Rectal smooth muscle tissue (tissue), 1 donor: ENCODE results near the gene COL4A4.

Experiments
- H3K27ac ChIP-seq: one replicate; pipeline ENCODE4 v1.7.0; 2013; ENCODE audit warnings: low read depth, low read length, inconsistent platforms
- H3K27me3 ChIP-seq: one replicate; pipeline ENCODE4 v1.7.0; 2013; ENCODE audit warnings: low read length; ENCODE audit not compliant: control insufficient read depth, insufficient read depth
- H3K36me3 ChIP-seq: one replicate; pipeline ENCODE4 v1.7.0; 2013; ENCODE audit warnings: low read length; ENCODE audit not compliant: control insufficient read depth, insufficient read depth
- H3K4me1 ChIP-seq: one replicate; pipeline ENCODE4 v1.7.0; 2013; ENCODE audit warnings: low read length; ENCODE audit not compliant: control insufficient read depth, insufficient read depth
- H3K4me3 ChIP-seq: one replicate; pipeline ENCODE4 v1.7.0; 2013; ENCODE audit warnings: low read length
- H3K9ac ChIP-seq: one replicate; pipeline ENCODE4 v1.7.0; 2013; ENCODE audit warnings: low read length

Gene COL4A4

DNA sequence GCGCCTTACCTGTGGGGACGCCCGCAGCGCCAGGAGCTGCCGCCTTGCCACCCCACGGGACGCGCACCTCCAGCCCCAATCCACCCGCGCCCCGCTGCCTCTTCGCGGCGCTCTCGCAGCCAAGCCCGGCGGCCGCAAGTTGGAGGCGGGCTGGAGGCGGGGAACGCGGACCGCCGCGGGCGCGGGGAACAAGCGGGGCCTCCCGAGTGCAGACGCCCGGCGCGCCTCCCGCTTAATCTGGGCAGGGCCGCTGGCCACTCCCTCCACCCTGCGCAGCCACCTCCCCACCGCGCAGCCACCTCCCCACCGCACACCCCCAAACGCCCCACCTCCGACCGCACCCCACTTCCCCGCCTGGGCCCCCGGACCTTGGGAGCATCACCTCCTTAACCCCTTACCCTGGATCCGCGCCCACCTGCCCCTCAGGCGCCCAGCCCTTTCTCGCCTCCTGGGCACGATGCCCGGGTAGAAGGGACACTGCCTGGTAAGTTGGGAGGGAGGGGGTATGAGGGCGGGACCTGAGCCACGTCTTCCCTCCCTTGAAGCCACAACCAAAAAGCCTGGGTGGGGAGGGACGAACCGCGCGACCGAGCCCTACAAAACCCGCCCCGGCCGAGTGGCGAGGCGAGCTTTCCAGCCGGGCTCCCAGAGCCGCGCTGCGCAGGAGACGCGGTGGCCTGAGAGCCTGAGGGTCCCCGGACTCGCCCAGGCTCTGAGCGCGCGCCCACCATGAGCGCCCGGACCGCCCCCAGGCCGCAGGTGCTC, at the start of gene COL4A4, which contains the start of gene COL4A3:
TSS of gene COL4A4 (minus strand) at position 208 of the 765 bp plus-strand sequence. CDS start 16,722 bp downstream, outside the sequence.
TSS of gene COL4A3 (plus strand) at position 627 of the 765 bp plus-strand sequence. CDS start at position 730, 103 bp downstream.
- peaks cover 3% of the 10 kb centered on the region for H3K27me3 ChIP-seq
- peak within 1 kb of the TSS; percentile 53 for H3K4me3 ChIP-seq
- H3K27ac ChIP-seq, result no peak within 1 kb of the TSS
- no peak within 1 kb of the TSS for H3K9ac ChIP-seq
- H3K4me1 ChIP-seq, result no peaks in the 10 kb centered on the region
- H3K36me3 ChIP-seq, result no peaks in the 10 kb centered on the region

DNA sequence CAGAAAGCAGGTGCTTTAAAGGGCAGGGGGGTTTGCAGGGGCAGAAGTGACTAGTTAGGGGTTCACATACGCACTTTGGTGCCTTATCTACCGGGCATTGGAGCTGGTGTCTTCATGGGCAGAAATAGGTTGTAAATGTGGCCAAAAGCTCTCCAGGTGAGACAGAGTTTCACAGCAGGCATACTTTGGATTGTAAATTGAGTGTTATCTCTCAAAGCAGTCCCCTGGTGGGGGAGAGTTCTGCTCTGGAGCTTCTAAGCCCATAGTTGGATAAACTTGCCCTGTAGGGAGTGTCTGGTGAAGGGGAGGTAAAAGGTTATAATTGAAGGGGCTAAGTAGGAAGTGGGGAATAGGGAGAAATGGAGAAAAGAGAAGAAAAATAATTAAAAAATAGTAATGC, 43.6 kb upstream of the COL4A4 start:
- Histone ChIP-seq H3K4me3 (no peak overlapping the region), H3K9ac (no peak overlapping the region), H3K27ac (no peak overlapping the region), H3K36me3 (no peaks in the 10 kb centered on the region), H3K27me3 (no peaks in the 10 kb centered on the region), H3K4me1 (no peaks in the 10 kb centered on the region)

- no peak overlapping the region for H3K27ac ChIP-seq
- no peak overlapping the region for H3K9ac ChIP-seq
- no peaks in the 10 kb centered on the region for H3K36me3 ChIP-seq
- H3K4me1 ChIP-seq, result no peaks in the 10 kb centered on the region
- H3K27me3 ChIP-seq, result no peaks in the 10 kb centered on the region
- no peak overlapping the region for H3K4me3 ChIP-seq
Measured at GRCh38 chr2:227206406-227206805, 42.4 kb upstream of the COL4A4 start.

- no peaks in the 10 kb centered on the region for H3K4me1 ChIP-seq
- H3K27me3 ChIP-seq, result no peaks in the 10 kb centered on the region
- no peaks in the 10 kb centered on the region for H3K36me3 ChIP-seq
- H3K27ac ChIP-seq, result no peak overlapping the region
- no peak overlapping the region for H3K9ac ChIP-seq
- no peak overlapping the region for H3K4me3 ChIP-seq
Measured at GRCh38 chr2:227205701-227206100, 41.7 kb upstream of the COL4A4 start.

GRCh38 chr2:227204452-227204851, 40.4 kb upstream of the COL4A4 start:
- H3K27ac ChIP-seq, result no peak overlapping the region
- H3K4me1 ChIP-seq, result no peaks in the 10 kb centered on the region
- H3K36me3 ChIP-seq, result no peaks in the 10 kb centered on the region
- no peaks in the 10 kb centered on the region for H3K27me3 ChIP-seq
- no peak overlapping the region for H3K4me3 ChIP-seq
- H3K9ac ChIP-seq, result no peak overlapping the region

- no peak overlapping the region for H3K9ac ChIP-seq
- H3K36me3 ChIP-seq, result no peaks in the 10 kb centered on the region
- no peaks in the 10 kb centered on the region for H3K4me1 ChIP-seq
- H3K27ac ChIP-seq, result no peak overlapping the region
- no peaks in the 10 kb centered on the region for H3K27me3 ChIP-seq
- H3K4me3 ChIP-seq, result no peak overlapping the region
Measured at GRCh38 chr2:227201771-227202170, 37.8 kb upstream of the COL4A4 start.

DNA sequence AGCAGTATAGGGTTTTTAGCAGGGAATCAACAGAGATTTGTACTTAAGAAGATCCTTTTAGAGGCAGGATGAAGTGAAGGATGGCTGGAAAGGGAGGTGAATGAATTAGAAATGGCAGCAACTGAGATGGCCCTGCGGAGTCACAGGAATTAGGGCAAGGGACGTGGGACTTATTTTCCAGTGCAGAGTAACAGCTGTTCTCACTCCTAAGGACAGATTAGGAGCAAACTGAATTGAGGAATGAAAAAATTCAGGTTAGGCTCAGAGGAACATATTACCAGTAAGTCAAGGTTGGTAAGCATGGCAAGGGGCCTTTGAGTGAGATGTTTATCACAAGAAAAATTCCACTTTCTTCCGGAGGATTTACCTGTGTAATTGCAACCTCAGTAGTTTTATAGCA, 34.9 kb upstream of the COL4A4 start:
- Histone ChIP-seq H3K4me1 (no peaks in the 10 kb centered on the region), H3K4me3 (no peak overlapping the region), H3K27me3 (no peaks in the 10 kb centered on the region), H3K9ac (no peak overlapping the region), H3K27ac (no peak overlapping the region), H3K36me3 (no peaks in the 10 kb centered on the region)

- Histone ChIP-seq H3K36me3 (no peaks in the 10 kb centered on the region), H3K4me1 (no peaks in the 10 kb centered on the region), H3K27me3 (no peaks in the 10 kb centered on the region), H3K4me3 (no peak overlapping the region), H3K27ac (no peak overlapping the region), H3K9ac (no peak overlapping the region)
Measured at GRCh38 chr2:227194219-227194618, 30.2 kb upstream of the COL4A4 start.

DNA sequence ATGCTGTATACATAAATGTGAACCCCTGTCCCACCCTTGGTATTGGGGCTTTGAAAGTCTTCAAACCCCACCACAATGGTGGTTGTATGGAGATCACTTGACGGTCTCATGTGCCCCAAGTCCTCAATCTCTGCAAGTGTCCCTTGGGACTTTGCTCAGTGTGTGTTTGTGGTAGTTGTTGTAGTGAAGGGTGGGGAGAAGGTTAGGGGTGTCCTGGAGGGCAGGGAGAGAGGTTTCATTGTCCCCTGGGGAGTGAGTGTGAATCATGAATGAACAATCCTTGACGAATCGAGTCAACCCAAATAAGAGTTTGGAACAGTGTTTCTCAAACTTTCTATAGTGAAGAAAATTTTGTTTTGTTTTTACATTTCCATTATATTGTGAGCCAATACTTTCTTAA, 28.5 kb upstream of the COL4A4 start:
- Histone ChIP-seq H3K4me3 (no peak overlapping the region), H3K4me1 (no peaks in the 10 kb centered on the region), H3K27me3 (no peaks in the 10 kb centered on the region), H3K36me3 (no peaks in the 10 kb centered on the region), H3K9ac (no peak overlapping the region), H3K27ac (no peak overlapping the region)

- H3K4me1 ChIP-seq, result no peaks in the 10 kb centered on the region
Measured at GRCh38 chr2:227191367-227191766, 27.4 kb upstream of the COL4A4 start.

DNA sequence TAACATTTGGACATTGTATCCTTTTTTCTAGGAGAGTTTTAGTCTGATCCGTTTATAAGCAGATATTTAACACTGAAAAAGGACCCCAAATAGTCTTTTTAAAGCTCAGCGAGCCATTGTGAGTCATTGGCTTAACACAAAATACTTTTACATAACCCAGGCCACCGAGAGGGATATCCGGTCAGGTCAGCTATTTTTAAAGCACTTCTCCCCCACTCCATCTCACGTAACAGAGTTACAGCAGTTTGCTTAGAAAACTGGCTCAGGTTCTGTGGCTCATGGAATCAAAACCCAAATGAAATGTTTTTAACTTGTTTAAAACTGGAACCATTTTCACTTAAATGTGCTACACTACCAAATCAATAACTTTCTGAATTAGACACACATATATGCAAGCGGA, 24.3 kb upstream of the COL4A4 start:
- Histone ChIP-seq H3K4me3 (no peak overlapping the region), H3K9ac (no peak overlapping the region), H3K27ac (no peak overlapping the region), H3K4me1 (no peaks in the 10 kb centered on the region), H3K27me3 (no peaks in the 10 kb centered on the region), H3K36me3 (no peaks in the 10 kb centered on the region)

More at GRCh38 chr2:227191367-227191766, 27.4 kb upstream of the COL4A4 start:
- no peaks in the 10 kb centered on the region for H3K36me3 ChIP-seq
- no peak overlapping the region for H3K4me3 ChIP-seq
- H3K27me3 ChIP-seq, result no peaks in the 10 kb centered on the region
- H3K27ac ChIP-seq, result no peak overlapping the region
- H3K9ac ChIP-seq, result no peak overlapping the region

GRCh38 chr2:227186751-227187150, 22.7 kb upstream of the COL4A4 start:
- H3K9ac ChIP-seq, result no peak overlapping the region
- no peak overlapping the region for H3K27ac ChIP-seq
- H3K36me3 ChIP-seq, result no peaks in the 10 kb centered on the region
- no peaks in the 10 kb centered on the region for H3K27me3 ChIP-seq
- no peaks in the 10 kb centered on the region for H3K4me1 ChIP-seq
- no peak overlapping the region for H3K4me3 ChIP-seq

DNA sequence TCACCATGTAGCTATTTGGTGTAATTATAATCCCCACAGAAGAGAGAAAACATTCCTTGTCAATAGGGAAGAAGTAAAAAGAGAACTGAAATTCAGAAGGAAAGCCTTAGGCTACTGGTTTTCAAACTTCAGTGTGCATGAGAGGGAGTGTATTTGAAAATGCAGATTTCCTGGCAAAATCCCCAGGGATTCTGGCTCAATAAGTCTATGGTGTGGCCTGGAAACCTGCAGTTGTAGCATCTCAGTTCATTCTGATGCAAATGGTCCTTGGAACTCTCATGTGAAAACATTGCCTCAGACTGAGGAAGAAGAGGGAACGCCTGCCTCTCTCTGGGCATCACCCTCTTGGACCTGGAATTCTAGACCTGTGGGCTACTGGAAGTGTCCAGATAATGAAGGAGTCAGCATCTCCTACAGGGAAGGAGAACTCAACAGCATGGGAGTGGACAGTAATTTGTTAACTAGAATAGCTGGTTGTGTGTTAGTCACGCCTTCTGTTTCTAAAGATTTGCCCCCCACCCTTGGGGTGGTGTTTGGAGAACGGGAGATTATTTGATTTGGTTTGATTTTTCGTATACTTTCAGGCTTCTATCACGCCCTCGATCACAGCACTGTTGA, 21.7 kb upstream of the COL4A4 start:
- no peak overlapping the region for H3K9ac ChIP-seq
- H3K36me3 ChIP-seq, result no peaks in the 10 kb centered on the region
- H3K4me1 ChIP-seq, result no peaks in the 10 kb centered on the region
- no peak overlapping the region for H3K4me3 ChIP-seq
- H3K27me3 ChIP-seq, result no peaks in the 10 kb centered on the region
- no peak overlapping the region for H3K27ac ChIP-seq
